ENCODE measurements around the gene ACYP1. TPM values are rescaled to one million over a fixed set of nuclear protein-coding genes. Genes with fewer than 3 reads are reported as not detected.

ACYP1 gene
- total and polyA plus RNA-seq, 4 donors: 11.6 to 35.5 (median 16.8) TPM

DNA sequence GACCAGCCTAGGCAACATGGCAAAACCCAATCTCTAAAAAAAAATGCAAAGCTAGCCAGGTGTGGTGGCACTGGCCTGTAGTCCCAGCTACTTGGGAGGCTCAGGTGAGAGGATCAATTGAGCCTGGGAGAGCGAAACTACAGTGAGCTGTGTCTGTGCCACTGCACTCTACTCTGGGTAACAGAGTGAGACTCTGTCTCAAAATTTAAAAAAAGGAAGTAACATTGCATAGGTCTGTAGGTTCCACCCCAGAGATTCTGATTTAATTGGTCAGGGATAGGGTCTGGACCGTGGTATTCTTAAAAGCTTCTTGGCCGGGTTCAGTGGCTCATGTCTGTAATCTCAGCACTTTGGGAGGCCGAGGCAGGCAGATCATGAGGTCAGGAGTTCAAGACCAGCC lies 31.9 kb upstream of the ACYP1 start:
- ATAC-seq (ENCODE audit: insufficient read depth, low FRiP score) (no peak), DNase-seq (no peak)
- Histone ChIP-seq H3K27me3 (ENCODE audit: control insufficient read depth in 3 of 3, insufficient read depth in 3 of 3, low read length in 2 of 3) (no peaks in the 10 kb centered on the region), H3K4me1 (ENCODE audit: control insufficient read depth in 5 of 5, insufficient read depth in 5 of 5, low read length in 5 of 5) (no peaks in the 10 kb centered on the region), H3K36me3 (ENCODE audit: control insufficient read depth in 4 of 4, insufficient read depth in 4 of 4, low read length in 4 of 4) (peaks cover 23 to 45% (median 38%) of the 10 kb centered on the region in 4 donors), H3K9me3 (ENCODE audit: control insufficient read depth in 4 of 4, insufficient read depth in 3 of 4, low read length in 3 of 4) (no peaks in the 10 kb centered on the region), H3K4me3 (no peak overlapping the region), H3K27ac (ENCODE audit: low read depth in 1 of 2, low read length in 1 of 2) (no peak overlapping the region), H3K9ac (ENCODE audit: insufficient read depth in 1 of 2, low read length in 2 of 2) (no peak overlapping the region)
- 91% methylated on average over 4 of the region's 4 CpGs for WGBS, 2 donors
- TF ChIP-seq CTCF (IDR thresholded peaks at IDR 0.05; ENCODE audit: control extremely low read depth, extremely low read depth): no peak

GRCh38 chr14:75094896-75095295 lies 31.1 kb upstream of the ACYP1 start:
- Histone ChIP-seq H3K36me3 (ENCODE audit: control insufficient read depth in 4 of 4, insufficient read depth in 4 of 4, low read length in 4 of 4) (peaks cover 20 to 46% (median 37%) of the 10 kb centered on the region in 4 donors), H3K4me3 (no peak overlapping the region), H3K27ac (ENCODE audit: low read depth in 1 of 2, low read length in 1 of 2) (no peak overlapping the region), H3K4me1 (ENCODE audit: control insufficient read depth in 5 of 5, insufficient read depth in 5 of 5, low read length in 5 of 5) (no peaks in the 10 kb centered on the region), H3K9me3 (ENCODE audit: control insufficient read depth in 4 of 4, insufficient read depth in 3 of 4, low read length in 3 of 4) (no peaks in the 10 kb centered on the region), H3K9ac (ENCODE audit: insufficient read depth in 1 of 2, low read length in 2 of 2) (no peak overlapping the region), H3K27me3 (ENCODE audit: control insufficient read depth in 3 of 3, insufficient read depth in 3 of 3, low read length in 2 of 3) (no peaks in the 10 kb centered on the region)
- ATAC-seq (ENCODE audit: insufficient read depth, low FRiP score) (no peak), DNase-seq (no peak)
- no peak for TF ChIP-seq CTCF (IDR thresholded peaks at IDR 0.05; ENCODE audit: control extremely low read depth, extremely low read depth)
- WGBS, 2 donors: 97 to 100% methylated on average over 3 of the region's 3 CpGs

GRCh38 chr14:75092698-75093097 lies 28.9 kb upstream of the ACYP1 start:
- no peak for DNase-seq
- TF ChIP-seq CTCF (IDR thresholded peaks at IDR 0.05; ENCODE audit: control extremely low read depth, extremely low read depth): no peak
- H3K27ac ChIP-seq (ENCODE audit: low read depth in 1 of 2, low read length in 1 of 2): no peak overlapping the region
- ATAC-seq (ENCODE audit: insufficient read depth, low FRiP score): no peak
- H3K27me3 ChIP-seq (ENCODE audit: control insufficient read depth in 3 of 3, insufficient read depth in 3 of 3, low read length in 2 of 3): no peaks in the 10 kb centered on the region
- no peak overlapping the region for H3K9ac ChIP-seq (ENCODE audit: insufficient read depth in 1 of 2, low read length in 2 of 2)
- 87 to 96% methylated on average over 2 of the region's 2 CpGs for WGBS, 2 donors
- peaks cover 0 to 4% (median 0%) of the 10 kb centered on the region in 5 donors for H3K4me1 ChIP-seq (ENCODE audit: control insufficient read depth in 5 of 5, insufficient read depth in 5 of 5, low read length in 5 of 5)
- H3K36me3 ChIP-seq (ENCODE audit: control insufficient read depth in 4 of 4, insufficient read depth in 4 of 4, low read length in 4 of 4): peaks cover 26 to 40% (median 32%) of the 10 kb centered on the region in 4 donors
- H3K9me3 ChIP-seq (ENCODE audit: control insufficient read depth in 4 of 4, insufficient read depth in 3 of 4, low read length in 3 of 4): no peaks in the 10 kb centered on the region
- H3K4me3 ChIP-seq: no peak overlapping the region

DNA sequence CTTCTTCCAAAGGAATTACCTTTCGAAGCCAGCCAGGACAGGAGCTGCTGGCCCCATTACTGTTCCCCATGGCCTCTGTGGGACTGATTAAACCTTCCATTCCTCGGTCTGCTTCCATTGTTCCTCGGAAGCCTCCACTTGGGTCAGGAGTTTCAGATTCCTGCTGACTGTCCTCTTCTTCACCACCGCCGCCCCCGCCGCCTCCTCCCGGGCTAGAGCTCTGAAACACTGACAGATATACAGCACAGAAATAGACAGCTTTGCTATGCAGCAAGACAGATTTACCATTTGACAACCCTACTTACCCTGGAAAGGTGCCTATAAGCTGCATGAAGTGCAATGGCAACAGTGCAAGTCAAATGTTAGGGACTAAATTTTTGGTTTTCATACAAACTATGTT lies 27.4 kb upstream of the ACYP1 start:
- H3K27ac ChIP-seq (ENCODE audit: low read depth in 1 of 2, low read length in 1 of 2): no peak overlapping the region
- no peak for TF ChIP-seq CTCF (IDR thresholded peaks at IDR 0.05; ENCODE audit: control extremely low read depth, extremely low read depth)
- no peak for ATAC-seq (ENCODE audit: insufficient read depth, low FRiP score)
- WGBS, 2 donors: 89 to 96% methylated on average over 8 of the region's 8 CpGs
- H3K9ac ChIP-seq (ENCODE audit: insufficient read depth in 1 of 2, low read length in 2 of 2): no peak overlapping the region
- peaks cover 32 to 50% (median 37%) of the 10 kb centered on the region in 4 donors for H3K36me3 ChIP-seq (ENCODE audit: control insufficient read depth in 4 of 4, insufficient read depth in 4 of 4, low read length in 4 of 4)
- H3K9me3 ChIP-seq (ENCODE audit: control insufficient read depth in 4 of 4, insufficient read depth in 3 of 4, low read length in 3 of 4): no peaks in the 10 kb centered on the region
- peaks cover 0 to 4% (median 0%) of the 10 kb centered on the region in 5 donors for H3K4me1 ChIP-seq (ENCODE audit: control insufficient read depth in 5 of 5, insufficient read depth in 5 of 5, low read length in 5 of 5)
- no peaks in the 10 kb centered on the region for H3K27me3 ChIP-seq (ENCODE audit: control insufficient read depth in 3 of 3, insufficient read depth in 3 of 3, low read length in 2 of 3)
- DNase-seq: no peak
- no peak overlapping the region for H3K4me3 ChIP-seq

Measured in lung (tissue), 12 donors.